ENCODE data around the gene ESPN. TPM values are rescaled to one million over a fixed set of nuclear protein-coding genes. Genes with fewer than 3 reads are reported as not detected.

ESPN gene
- polyA plus RNA-seq, 1 donor (not counting 4 experiments of a cell fraction or from before 2014, with no cell fraction given) = 0.47 TPM

GRCh38 chr1:6396998-6397397 lies 27.6 kb upstream of the ESPN start:
- H3K9me3 ChIP-seq (ENCODE audit: control insufficient read depth, low read depth, low read length) = no peaks in the 10 kb centered on the region
- DNase-seq (ENCODE audit: low read depth, low spot score) (no peak), FAIRE-seq (no peak)
- no peaks in the 10 kb centered on the region for H3K36me3 ChIP-seq (ENCODE audit: control insufficient read depth in 2 of 2, extremely low read depth in 1 of 2, insufficient read depth in 2 of 2, low read length in 2 of 2)
- no peaks in the 10 kb centered on the region for H3K9me1 ChIP-seq (ENCODE audit: control insufficient read depth, extremely low read depth, insufficient read depth, low read length)
- H3K27me3 ChIP-seq (ENCODE audit: control insufficient read depth, extremely low read depth, insufficient read depth, low read length) = no peaks in the 10 kb centered on the region
- no peak overlapping the region for H3K27ac ChIP-seq (ENCODE audit: control insufficient read depth, insufficient read depth, low read length)
- peaks cover 2% of the 10 kb centered on the region for H4K20me1 ChIP-seq (ENCODE audit: control insufficient read depth, extremely low read depth, insufficient read depth, low read length)
- H3K79me2 ChIP-seq (ENCODE audit: control insufficient read depth, insufficient read depth, low read length) = peaks cover 8% of the 10 kb centered on the region
- no peak overlapping the region for H3K4me2 ChIP-seq (ENCODE audit: control insufficient read depth, extremely low read depth, insufficient read depth, low read depth, low read length)
- peaks cover 14% of the 10 kb centered on the region for H3K4me1 ChIP-seq (ENCODE audit: control insufficient read depth, extremely low read depth, insufficient read depth, low read length)
- H2AFZ ChIP-seq (ENCODE audit: control insufficient read depth, low read length) = no peak overlapping the region
- H3K4me3 ChIP-seq (ENCODE audit: control insufficient read depth in 2 of 3, extremely low read depth in 1 of 3, insufficient read depth in 2 of 3, low read depth in 1 of 3, low read length in 3 of 3) = no peak overlapping the region
- dilution Hi-C loops (cut with MboI; ENCODE audit: extremely low pct_ligation_motif_present, low sequenced_read_pairs) = no loop called here
- TF ChIP-seq CTCF (optimal IDR thresholded peaks at IDR 0.05 in 1 of 3, IDR thresholded peaks at IDR 0.05 in 1 of 3, conservative IDR thresholded peaks at IDR 0.05 in 1 of 3; ENCODE audit: extremely low read depth in 1 of 3, insufficient read depth in 2 of 3, low read length in 3 of 3) (peak; percentile 30 to 56 (median 36)), EZH2 (IDR thresholded peaks at IDR 0.05; ENCODE audit: low read length) (no peak)
- H3K9ac ChIP-seq (ENCODE audit: control insufficient read depth, extremely low read depth, insufficient read depth, low read length) = no peak overlapping the region

GRCh38 chr1:6397844-6398441 lies 26.6 kb upstream of the ESPN start:
- no peak for FAIRE-seq
- Histone ChIP-seq H3K4me1 (ENCODE audit: control insufficient read depth, extremely low read depth, insufficient read depth, low read length) (peaks cover 7% of the 10 kb centered on the region), H3K9ac (ENCODE audit: control insufficient read depth, extremely low read depth, insufficient read depth, low read length) (no peak overlapping the region), H3K9me3 (ENCODE audit: control insufficient read depth, low read depth, low read length) (no peaks in the 10 kb centered on the region), H3K27me3 (ENCODE audit: control insufficient read depth, extremely low read depth, insufficient read depth, low read length) (no peaks in the 10 kb centered on the region), H3K4me3 (ENCODE audit: control insufficient read depth in 2 of 3, extremely low read depth in 1 of 3, insufficient read depth in 2 of 3, low read depth in 1 of 3, low read length in 3 of 3) (no peak overlapping the region), H3K36me3 (ENCODE audit: control insufficient read depth in 2 of 2, extremely low read depth in 1 of 2, insufficient read depth in 2 of 2, low read length in 2 of 2) (no peaks in the 10 kb centered on the region), H3K4me2 (ENCODE audit: control insufficient read depth, extremely low read depth, insufficient read depth, low read depth, low read length) (no peak overlapping the region), H3K79me2 (ENCODE audit: control insufficient read depth, insufficient read depth, low read length) (no peaks in the 10 kb centered on the region), H3K9me1 (ENCODE audit: control insufficient read depth, extremely low read depth, insufficient read depth, low read length) (no peaks in the 10 kb centered on the region), H2AFZ (ENCODE audit: control insufficient read depth, low read length) (no peak overlapping the region), H3K27ac (ENCODE audit: control insufficient read depth, insufficient read depth, low read length) (no peak overlapping the region), H4K20me1 (ENCODE audit: control insufficient read depth, extremely low read depth, insufficient read depth, low read length) (no peaks in the 10 kb centered on the region)
- no peak for DNase-seq (ENCODE audit: low read depth, low spot score)
- TF ChIP-seq EZH2 (IDR thresholded peaks at IDR 0.05; ENCODE audit: low read length) (no peak), CTCF (optimal IDR thresholded peaks at IDR 0.05 in 1 of 3, IDR thresholded peaks at IDR 0.05 in 1 of 3, conservative IDR thresholded peaks at IDR 0.05 in 1 of 3; ENCODE audit: extremely low read depth in 1 of 3, insufficient read depth in 2 of 3, low read length in 3 of 3) (no peak)
- dilution Hi-C loops (cut with MboI; ENCODE audit: extremely low pct_ligation_motif_present, low sequenced_read_pairs) = no loop called here
